ENCODE data around the gene IKBKE.

IKBKE gene

GRCh38 chr1:206470692-206471414 lies 577 bp downstream of the IKBKE start:
- no peak for TF ChIP-seq CTCF (IDR thresholded peaks at IDR 0.05; ENCODE audit: low read depth, low read length)
- peak; percentile 85 for DNase-seq (ENCODE audit: low read depth, low spot score)
- peak overlapping the region; percentile 77 for H3K4me3 ChIP-seq (ENCODE audit: low read depth, low read length)
- in situ Hi-C loops (cut with HindIII; ENCODE audit: low sequenced_read_pairs): no loop called here

- peak overlapping the region; percentile 77 for H3K4me3 ChIP-seq (ENCODE audit: low read depth, low read length)
- no peak for DNase-seq (ENCODE audit: low read depth, low spot score)
- no peak for TF ChIP-seq CTCF (IDR thresholded peaks at IDR 0.05; ENCODE audit: low read depth, low read length)
- in situ Hi-C loops (cut with HindIII; ENCODE audit: low sequenced_read_pairs): no loop called here
Measured at GRCh38 chr1:206471415-206471801, 1.1 kb downstream of the IKBKE start.

GRCh38 chr1:206472024-206472423 lies 1.7 kb downstream of the IKBKE start:
- in situ Hi-C loops (cut with HindIII; ENCODE audit: low sequenced_read_pairs): no loop called here
- TF ChIP-seq CTCF (IDR thresholded peaks at IDR 0.05; ENCODE audit: low read depth, low read length): no peak
- H3K4me3 ChIP-seq (ENCODE audit: low read depth, low read length): no peak overlapping the region
- no peak for DNase-seq (ENCODE audit: low read depth, low spot score)

- no peak overlapping the region for H3K4me3 ChIP-seq (ENCODE audit: low read depth, low read length)
- in situ Hi-C loops (cut with HindIII; ENCODE audit: low sequenced_read_pairs): no loop called here
- TF ChIP-seq CTCF (IDR thresholded peaks at IDR 0.05; ENCODE audit: low read depth, low read length): no peak
- DNase-seq (ENCODE audit: low read depth, low spot score): peak; percentile 72
Measured at GRCh38 chr1:206472454-206472853, 2.2 kb downstream of the IKBKE start.

GRCh38 chr1:206472886-206473285 lies 2.6 kb downstream of the IKBKE start:
- DNase-seq (ENCODE audit: low read depth, low spot score): no peak
- no peak for TF ChIP-seq CTCF (IDR thresholded peaks at IDR 0.05; ENCODE audit: low read depth, low read length)
- in situ Hi-C loops (cut with HindIII; ENCODE audit: low sequenced_read_pairs): no loop called here
- H3K4me3 ChIP-seq (ENCODE audit: low read depth, low read length): no peak overlapping the region

- in situ Hi-C loops (cut with HindIII; ENCODE audit: low sequenced_read_pairs): no loop called here
- no peak overlapping the region for H3K4me3 ChIP-seq (ENCODE audit: low read depth, low read length)
- DNase-seq (ENCODE audit: low read depth, low spot score): no peak
- TF ChIP-seq CTCF (IDR thresholded peaks at IDR 0.05; ENCODE audit: low read depth, low read length): no peak
Measured at GRCh38 chr1:206476058-206476457, 5.8 kb downstream of the IKBKE start.
